T-helper 1 cell treated with Interleukin-12 subunit alpha and Interleukin-12 subunit beta and Interleukin-4 antibody, amounts not matched to agents 30 μg/mL and 1 μg/mL, for 36 hours (primary cell): ENCODE measurements around the gene TRIM2.

ENCODE experiments used
- H3K27ac Mint-ChIP-seq: one replicate; pipeline ENCODE4 v1.8.0; 2021; ENCODE audit warnings: mild to moderate bottlenecking, mixed read lengths
- H3K27me3 Mint-ChIP-seq: one replicate; pipeline ENCODE4 v1.8.0; 2021; ENCODE audit warnings: low read depth, mixed read lengths
- H3K36me3 Mint-ChIP-seq: one replicate; pipeline ENCODE4 v1.8.0; 2021; ENCODE audit warnings: low read depth, mixed read lengths
- H3K4me1 Mint-ChIP-seq: one replicate; pipeline ENCODE4 v1.8.0; 2021; ENCODE audit warnings: low read depth, mixed read lengths
- H3K4me3 Mint-ChIP-seq: one replicate; pipeline ENCODE4 v1.8.0; 2021; ENCODE audit warnings: mild to moderate bottlenecking, moderate library complexity, mixed read lengths
- H3K9me3 Mint-ChIP-seq: one replicate; pipeline ENCODE4 v1.8.0; 2021; ENCODE audit warnings: mixed read lengths

The TRIM2 gene

GRCh38 chr4:153260553-153261300, 56.5 kb downstream of the TRIM2 start:
- Mint-ChIP-seq H3K9me3 (peaks cover 4% of the 10 kb centered on the region), H3K36me3 (no peaks in the 10 kb centered on the region), H3K27ac (no peak overlapping the region), H3K4me1 (peaks cover under 1% of the 10 kb centered on the region), H3K27me3 (peaks cover 15% of the 10 kb centered on the region), H3K4me3 (no peak overlapping the region)

GRCh38 chr4:153261461-153261860, 57.2 kb downstream of the TRIM2 start:
- Mint-ChIP-seq H3K4me3 (no peak overlapping the region), H3K9me3 (peaks cover 4% of the 10 kb centered on the region), H3K36me3 (no peaks in the 10 kb centered on the region), H3K4me1 (no peaks in the 10 kb centered on the region), H3K27ac (no peak overlapping the region), H3K27me3 (peaks cover 9% of the 10 kb centered on the region)

- Mint-ChIP-seq H3K36me3 (no peaks in the 10 kb centered on the region), H3K27ac (no peak overlapping the region), H3K4me3 (no peak overlapping the region), H3K4me1 (no peaks in the 10 kb centered on the region), H3K27me3 (peaks cover 9% of the 10 kb centered on the region), H3K9me3 (peaks cover 4% of the 10 kb centered on the region)
These were observed 57.7 kb downstream of the TRIM2 start for GRCh38 chr4:153261914-153262313.

GRCh38 chr4:153265306-153266047, 61.2 kb downstream of the TRIM2 start:
- Mint-ChIP-seq H3K4me3 (no peak overlapping the region), H3K4me1 (peaks cover 10% of the 10 kb centered on the region), H3K27ac (no peak overlapping the region), H3K9me3 (peaks cover 4% of the 10 kb centered on the region), H3K36me3 (peaks cover 2% of the 10 kb centered on the region), H3K27me3 (no peaks in the 10 kb centered on the region)

- H3K9me3 Mint-ChIP-seq, result peaks cover 2% of the 10 kb centered on the region
- H3K27ac Mint-ChIP-seq, result no peak overlapping the region
- peaks cover 10% of the 10 kb centered on the region for H3K4me1 Mint-ChIP-seq
- no peak overlapping the region for H3K4me3 Mint-ChIP-seq
- H3K36me3 Mint-ChIP-seq, result peaks cover 2% of the 10 kb centered on the region
- H3K27me3 Mint-ChIP-seq, result no peaks in the 10 kb centered on the region
These were observed 62.7 kb downstream of the TRIM2 start for GRCh38 chr4:153266988-153267387.

GRCh38 chr4:153267890-153268289, 63.6 kb downstream of the TRIM2 start:
- Mint-ChIP-seq H3K9me3 (no peaks in the 10 kb centered on the region), H3K4me1 (peaks cover 10% of the 10 kb centered on the region), H3K27ac (no peak overlapping the region), H3K4me3 (no peak overlapping the region), H3K27me3 (no peaks in the 10 kb centered on the region), H3K36me3 (peaks cover 2% of the 10 kb centered on the region)

GRCh38 chr4:153268295-153268694, 64.1 kb downstream of the TRIM2 start:
- H3K36me3 Mint-ChIP-seq, result peaks cover 2% of the 10 kb centered on the region
- H3K4me1 Mint-ChIP-seq, result peaks cover 10% of the 10 kb centered on the region
- no peak overlapping the region for H3K27ac Mint-ChIP-seq
- H3K9me3 Mint-ChIP-seq, result no peaks in the 10 kb centered on the region
- H3K27me3 Mint-ChIP-seq, result no peaks in the 10 kb centered on the region
- H3K4me3 Mint-ChIP-seq, result no peak overlapping the region

GRCh38 chr4:153269218-153269990, 65.2 kb downstream of the TRIM2 start:
- Mint-ChIP-seq H3K4me3 (no peak overlapping the region), H3K36me3 (peaks cover 2% of the 10 kb centered on the region), H3K27ac (no peak overlapping the region), H3K27me3 (no peaks in the 10 kb centered on the region), H3K4me1 (peaks cover 10% of the 10 kb centered on the region), H3K9me3 (no peaks in the 10 kb centered on the region)

GRCh38 chr4:153270361-153270760, 66.1 kb downstream of the TRIM2 start:
- Mint-ChIP-seq H3K27ac (no peak overlapping the region), H3K36me3 (peaks cover 2% of the 10 kb centered on the region), H3K9me3 (no peaks in the 10 kb centered on the region)

GRCh38 chr4:153271820-153272219, 67.6 kb downstream of the TRIM2 start:
- H3K4me1 Mint-ChIP-seq, result peaks cover 10% of the 10 kb centered on the region
- H3K27me3 Mint-ChIP-seq, result no peaks in the 10 kb centered on the region
- no peak overlapping the region for H3K27ac Mint-ChIP-seq
- H3K4me3 Mint-ChIP-seq, result no peak overlapping the region
- H3K36me3 Mint-ChIP-seq, result peaks cover 2% of the 10 kb centered on the region
- H3K9me3 Mint-ChIP-seq, result no peaks in the 10 kb centered on the region

More at GRCh38 chr4:153270361-153270760, 66.1 kb downstream of the TRIM2 start:
- Mint-ChIP-seq H3K4me3 (no peak overlapping the region), H3K27me3 (no peaks in the 10 kb centered on the region), H3K4me1 (peaks cover 10% of the 10 kb centered on the region)

GRCh38 chr4:153273751-153274150, 69.5 kb downstream of the TRIM2 start:
- no peak overlapping the region for H3K27ac Mint-ChIP-seq
- no peaks in the 10 kb centered on the region for H3K9me3 Mint-ChIP-seq
- H3K4me1 Mint-ChIP-seq, result peaks cover under 1% of the 10 kb centered on the region
- H3K4me3 Mint-ChIP-seq, result no peak overlapping the region
- H3K27me3 Mint-ChIP-seq, result no peaks in the 10 kb centered on the region
- no peaks in the 10 kb centered on the region for H3K36me3 Mint-ChIP-seq

- H3K27me3 Mint-ChIP-seq, result no peaks in the 10 kb centered on the region
- no peaks in the 10 kb centered on the region for H3K36me3 Mint-ChIP-seq
These were observed 70.7 kb downstream of the TRIM2 start for GRCh38 chr4:153274967-153275366.

GRCh38 chr4:153275380-153276276, 71.4 kb downstream of the TRIM2 start:
- Mint-ChIP-seq H3K4me1 (no peaks in the 10 kb centered on the region), H3K9me3 (no peaks in the 10 kb centered on the region), H3K36me3 (no peaks in the 10 kb centered on the region), H3K4me3 (no peak overlapping the region), H3K27ac (no peak overlapping the region), H3K27me3 (no peaks in the 10 kb centered on the region)

More at GRCh38 chr4:153274967-153275366, 70.7 kb downstream of the TRIM2 start:
- no peaks in the 10 kb centered on the region for H3K4me1 Mint-ChIP-seq
- no peak overlapping the region for H3K27ac Mint-ChIP-seq
- no peaks in the 10 kb centered on the region for H3K9me3 Mint-ChIP-seq
- H3K4me3 Mint-ChIP-seq, result no peak overlapping the region

GRCh38 chr4:153276971-153277370, 72.7 kb downstream of the TRIM2 start:
- H3K9me3 Mint-ChIP-seq, result no peaks in the 10 kb centered on the region
- H3K27me3 Mint-ChIP-seq, result no peaks in the 10 kb centered on the region
- H3K4me3 Mint-ChIP-seq, result no peak overlapping the region
- no peak overlapping the region for H3K27ac Mint-ChIP-seq
- H3K36me3 Mint-ChIP-seq, result no peaks in the 10 kb centered on the region
- H3K4me1 Mint-ChIP-seq, result no peaks in the 10 kb centered on the region
